Pancreas (tissue), 10 donors: Measurements from ENCODE around the gene EYA4. TPM values are rescaled to one million over a fixed set of nuclear protein-coding genes. Genes with fewer than 3 reads are reported as not detected.

Experiments
- ATAC-seq, 4 donors: fragments of 200-7000 bp; cut with Tn5 transposase; one replicate each; pipeline versions ENCODE4 v1.8.0 to v1.9.1; 2020; ENCODE audit warnings: mild to moderate bottlenecking in 4 of 4, moderate library complexity in 4 of 4
- DNase-seq, 6 donors: peaks; one replicate each; pipeline ENCODE4 v3.0.0-alpha.2; 2020
- FAIRE-seq: peaks from 2 replicates; lab custom pipeline; 2012; peaks lifted over from hg19 to GRCh38; lab: Jason Lieb, UNC
- H3K27ac ChIP-seq, 4 donors: fragments of 200-600 bp; sonication (generic); 1 replicate in 3 of 4; 2 replicates in 1 of 4; pipeline versions ENCODE4 v1.5.0 to v1.8.0; 2020
- H3K27me3 ChIP-seq, 4 donors: fragments of 200-600 bp; one replicate each; pipeline ENCODE4 v1.8.0; 2021
- H3K36me3 ChIP-seq, 3 donors: fragments of 200-600 bp; sonication (generic) in 1 of 3; one replicate each; pipeline versions ENCODE4 v1.5.0 to v1.8.0; 2020 to 2021
- H3K4me1 ChIP-seq, 3 donors: fragments of 200-600 bp; one replicate each; pipeline ENCODE4 v1.8.0; 2021
- H3K4me3 ChIP-seq, 4 donors: fragments of 200-600 bp; sonication (generic) in 2 of 4; one replicate each; pipeline versions ENCODE4 v1.5.0 to v1.8.0; 2020 to 2021
- H3K9me3 ChIP-seq, 4 donors: fragments of 200-600 bp; one replicate each; pipeline ENCODE4 v1.8.0; 2021
- CTCF ChIP-seq, 4 donors: fragments of 200-600 bp; sonication (generic) in 3 of 4; IDR thresholded peaks; one replicate each; pipeline versions ENCODE4 v1.5.0 to v1.8.0; 2021; ENCODE audit warnings: antibody characterized with exemption in 4 of 4
- WGBS, 2 donors: extraction: QIAGEN DNeasy Blood & Tissue Kit; methylation state at CpG; one replicate each; pipeline ENCODE4 v1.1.7; 2013; 5-methylcytosine and 5-hydroxymethylcytosine counted together
- intact Hi-C, 3 donors: fragments of 100-400 bp; cut with DNase I; formaldehyde crosslinking; loops; one replicate each; pipeline versions ENCODE4 v1.11.1 to v1.14.2; 2022
- polyA plus RNA-seq, 2 donors: library from polyadenylated mRNA; stranded (reverse); fragments of 200-250 nt; gene quantifications; one replicate each; pipeline ENCODE4 v1.2.3, GENCODE V29; 2013
- total RNA-seq, 6 donors: library from RNA; stranded (reverse); fragmentation: NEBNext Ultra II Directional in 4 of 6; extraction: Animal tissue kit (Norgen Biotek cat#: 25700) in 4 of 6; gene quantifications; one replicate each; pipeline versions ENCODE4 v1.2.1 to v1.2.4, GENCODE V29; 2021 to 2023
- donor health status: healthy with polysubstance abuse.
- donor health status: DM: no; HTN: no; CAD: no; lungs with moderate emphysema.
- donor health status: DM: no; HTN: no; CAD: no.
- donor health status: control.
- donor health status: control.
- donor health status: Bipolar disorder and iron deficiency.
- donor health status: DM: yes; HTN: yes; CAD: no.
- donor health status: DM: no; HTN: no; CAD: no.
- donor health status: DM: no; HTN: no; CAD: no.
- donor health status: DM: yes; HTN: yes; CAD: no.

Gene EYA4
- total and polyA plus RNA-seq, 8 donors, result 0.08 to 1.3 (median 0.19) TPM

GRCh38 chr6:133456439-133456838 is 215.3 kb downstream of the EYA4 start:
- H3K27ac ChIP-seq, result no peak overlapping the region
- H3K36me3 ChIP-seq, result no peaks in the 10 kb centered on the region
- intact Hi-C loops, result no loop called here
- FAIRE-seq (no peak), DNase-seq (no peak), ATAC-seq (no peak)
- TF ChIP-seq CTCF (IDR thresholded peaks at IDR 0.05), result no peak
- 59 to 75% methylated on average over 7 of the region's 7 CpGs for WGBS, 2 donors
- no peaks in the 10 kb centered on the region for H3K9me3 ChIP-seq
- H3K4me3 ChIP-seq, result no peak overlapping the region
- no peaks in the 10 kb centered on the region for H3K27me3 ChIP-seq
- no peaks in the 10 kb centered on the region for H3K4me1 ChIP-seq

- no peaks in the 10 kb centered on the region for H3K36me3 ChIP-seq
- DNase-seq (no peak), FAIRE-seq (no peak), ATAC-seq (no peak)
- no peak overlapping the region for H3K4me3 ChIP-seq
- TF ChIP-seq CTCF (IDR thresholded peaks at IDR 0.05), result no peak
- no peak overlapping the region for H3K27ac ChIP-seq
- no peaks in the 10 kb centered on the region for H3K27me3 ChIP-seq
- H3K4me1 ChIP-seq, result no peaks in the 10 kb centered on the region
- intact Hi-C loops, result no loop called here
- WGBS, 2 donors, result 74% methylated on average over 4 of the region's 4 CpGs
- H3K9me3 ChIP-seq, result no peaks in the 10 kb centered on the region
Observed at GRCh38 chr6:133456944-133457343, 215.8 kb downstream of the EYA4 start.

- no peak overlapping the region for H3K27ac ChIP-seq
- FAIRE-seq (no peak), DNase-seq (no peak), ATAC-seq (no peak)
- H3K27me3 ChIP-seq, result no peaks in the 10 kb centered on the region
- no peak for TF ChIP-seq CTCF (IDR thresholded peaks at IDR 0.05)
- H3K4me1 ChIP-seq, result no peaks in the 10 kb centered on the region
- H3K9me3 ChIP-seq, result no peaks in the 10 kb centered on the region
- intact Hi-C loops, result no loop called here
- no peaks in the 10 kb centered on the region for H3K36me3 ChIP-seq
- no peak overlapping the region for H3K4me3 ChIP-seq
- 53 to 64% methylated on average over 2 of the region's 2 CpGs for WGBS, 2 donors
Observed at GRCh38 chr6:133460101-133460500, 218.9 kb downstream of the EYA4 start.

- no peaks in the 10 kb centered on the region for H3K9me3 ChIP-seq
- ATAC-seq (peak in 1 of 4 donors; percentile 37), FAIRE-seq (no peak), DNase-seq (no peak)
- TF ChIP-seq CTCF (IDR thresholded peaks at IDR 0.05), result no peak
- H3K27me3 ChIP-seq, result no peaks in the 10 kb centered on the region
- intact Hi-C loops, result no loop called here
- no peak overlapping the region for H3K4me3 ChIP-seq
- H3K4me1 ChIP-seq, result no peaks in the 10 kb centered on the region
- WGBS, 2 donors, result 10 to 12% methylated on average over 1 of the region's 1 CpG
- no peak overlapping the region for H3K27ac ChIP-seq
- H3K36me3 ChIP-seq, result no peaks in the 10 kb centered on the region
Observed at GRCh38 chr6:133463790-133464189, 222.6 kb downstream of the EYA4 start.

- H3K27ac ChIP-seq, result no peak overlapping the region
- ATAC-seq, result no peak
- H3K9me3 ChIP-seq, result no peaks in the 10 kb centered on the region
- H3K4me1 ChIP-seq, result no peaks in the 10 kb centered on the region
- no peaks in the 10 kb centered on the region for H3K27me3 ChIP-seq
- H3K36me3 ChIP-seq, result no peaks in the 10 kb centered on the region
- FAIRE-seq, result no peak
- no peak for DNase-seq
- no peak for TF ChIP-seq CTCF (IDR thresholded peaks at IDR 0.05)
- H3K4me3 ChIP-seq, result no peak overlapping the region
- intact Hi-C loops, result no loop called here
- WGBS, 2 donors, result 81 to 94% methylated on average over 4 of the region's 4 CpGs
Observed at GRCh38 chr6:133466680-133467079, 225.5 kb downstream of the EYA4 start.
